SU-DHL-6 (cell line): ENCODE results near the gene SDCCAG8.

Source experiments
- H2AFZ ChIP-seq: fragments of 200-600 bp; sonication (generic); 2 replicates; pipeline ENCODE4 v1.6.1; 2014; ENCODE audit warnings: low read depth, mild to moderate bottlenecking, moderate library complexity, mixed read lengths, antibody characterized with exemption, low read length; ENCODE audit not compliant: severe bottlenecking
- H3F3A ChIP-seq: fragments of 200-600 bp; shearing (Covaris generic); 2 replicates; pipeline ENCODE4 v1.6.0; 2016; ENCODE audit warnings: antibody characterized with exemption, mild to moderate bottlenecking; ENCODE audit not compliant: insufficient read depth
- H3K27ac ChIP-seq: fragments of 200-600 bp; sonication (generic); 2 replicates; pipeline ENCODE4 v1.5.1; 2016; ENCODE audit warnings: low read depth, mild to moderate bottlenecking, low read length, moderate library complexity, mixed read lengths
- H3K27me3 ChIP-seq: fragments of 200-600 bp; sonication (generic), shearing (Covaris generic); 2 replicates; pipeline ENCODE4 v1.6.0; 2014; ENCODE audit warnings: mild to moderate bottlenecking, low read length
- H3K36me3 ChIP-seq: fragments of 200-600 bp; sonication (generic); 2 replicates; pipeline ENCODE4 v1.6.1; 2014; ENCODE audit warnings: mild to moderate bottlenecking, low read length, mixed read lengths
- H3K4me2 ChIP-seq: fragments of 300-600, 200-600 bp; shearing (Covaris generic), sonication (generic); 2 replicates; pipeline ENCODE4 v1.6.0; 2014; ENCODE audit warnings: low read length, low read depth, mild to moderate bottlenecking; ENCODE audit not compliant: poor library complexity, severe bottlenecking
- H3K4me3 ChIP-seq: fragments of 200-600 bp; sonication (generic); 2 replicates; pipeline ENCODE4 v1.5.1; 2014; ENCODE audit warnings: antibody characterized with exemption, low read length, mild to moderate bottlenecking, mixed read lengths; ENCODE audit not compliant: insufficient read depth, poor library complexity, severe bottlenecking
- H3K79me2 ChIP-seq: fragments of 200-600 bp; sonication (generic); 2 replicates; pipeline ENCODE4 v1.6.1; 2014; ENCODE audit warnings: mild to moderate bottlenecking, low read length, moderate library complexity; ENCODE audit not compliant: insufficient read depth
- H3K9ac ChIP-seq: fragments of 200-600 bp; sonication (generic); 2 replicates; pipeline ENCODE4 v1.7.0; 2014; ENCODE audit warnings: mild to moderate bottlenecking, low read length
- H3K9me2 ChIP-seq: fragments of 200-600 bp; sonication (generic); replicated peaks from 2 replicates; pipeline ENCODE4 v1.6.1; 2014; ENCODE audit warnings: low read length; ENCODE audit not compliant: insufficient read depth
- H3K9me3 ChIP-seq: fragments of 200-600 bp; sonication (generic); 2 replicates; pipeline ENCODE4 v1.6.1; 2014; ENCODE audit warnings: low read length, mixed read lengths; ENCODE audit not compliant: insufficient read depth
- H4K20me1 ChIP-seq: fragments of 200-600 bp; sonication (generic); 2 replicates; pipeline ENCODE4 v1.6.1; 2014; ENCODE audit warnings: low read depth, mild to moderate bottlenecking, antibody characterized with exemption, low read length, moderate library complexity, mixed read lengths
- EZH2phosphoT487 ChIP-seq: fragments of 200-600 bp; sonication (generic), shearing (Covaris generic); conservative IDR thresholded peaks from 2 replicates; pipeline ENCODE4 v1.6.1; 2018; ENCODE audit warnings: mild to moderate bottlenecking, antibody characterized with exemption, low read length, moderate library complexity, mixed read lengths
- TF ChIP-seq, protein P1 (sequence below): fragments of 200-600 bp; sonication (generic); IDR thresholded peaks from one replicate; pipeline ENCODE4 v1.5.1; 2017; ENCODE audit warnings: antibody characterized with exemption, mild to moderate bottlenecking, low read length, moderate library complexity; ENCODE audit not compliant: insufficient read depth, poor library complexity, severe bottlenecking

Gene SDCCAG8

DNA sequence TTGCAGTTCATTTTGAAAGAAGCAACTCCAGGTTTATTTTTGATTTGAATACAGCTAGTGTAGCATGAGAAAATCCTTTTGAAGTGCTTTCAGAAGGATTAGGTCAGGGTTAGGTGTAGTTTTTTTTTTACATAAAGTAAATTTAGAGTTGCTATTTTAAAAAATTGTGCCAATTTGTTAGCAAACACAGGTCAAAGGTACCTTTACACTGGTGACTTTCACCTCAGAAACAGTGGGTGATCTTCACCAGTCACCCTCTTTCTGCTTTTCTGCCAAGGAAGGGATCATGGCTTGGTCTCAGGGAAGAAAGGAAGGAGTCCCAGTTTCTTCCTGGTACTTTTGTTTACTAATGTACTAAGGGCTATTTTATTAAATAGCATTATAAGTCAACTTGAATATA lies 111.5 kb downstream of the SDCCAG8 start:
- H3K4me3 ChIP-seq = no peak overlapping the region
- H2AFZ ChIP-seq = no peak overlapping the region
- H3K4me2 ChIP-seq = no peak overlapping the region
- no peak overlapping the region for H3K27ac ChIP-seq
- H4K20me1 ChIP-seq = no peaks in the 10 kb centered on the region
- no peaks in the 10 kb centered on the region for H3K27me3 ChIP-seq
- no peaks in the 10 kb centered on the region; the same call in 1 of the 2 replicates for H3K9me2 ChIP-seq
- no peaks in the 10 kb centered on the region for H3K79me2 ChIP-seq
- H3F3A ChIP-seq = no peaks in the 10 kb centered on the region
- H3K9ac ChIP-seq = no peak overlapping the region
- no peaks in the 10 kb centered on the region for H3K9me3 ChIP-seq
- no peaks in the 10 kb centered on the region for H3K36me3 ChIP-seq
- TF ChIP-seq EZH2phosphoT487 = no peak
- TF ChIP-seq, protein P1, sequence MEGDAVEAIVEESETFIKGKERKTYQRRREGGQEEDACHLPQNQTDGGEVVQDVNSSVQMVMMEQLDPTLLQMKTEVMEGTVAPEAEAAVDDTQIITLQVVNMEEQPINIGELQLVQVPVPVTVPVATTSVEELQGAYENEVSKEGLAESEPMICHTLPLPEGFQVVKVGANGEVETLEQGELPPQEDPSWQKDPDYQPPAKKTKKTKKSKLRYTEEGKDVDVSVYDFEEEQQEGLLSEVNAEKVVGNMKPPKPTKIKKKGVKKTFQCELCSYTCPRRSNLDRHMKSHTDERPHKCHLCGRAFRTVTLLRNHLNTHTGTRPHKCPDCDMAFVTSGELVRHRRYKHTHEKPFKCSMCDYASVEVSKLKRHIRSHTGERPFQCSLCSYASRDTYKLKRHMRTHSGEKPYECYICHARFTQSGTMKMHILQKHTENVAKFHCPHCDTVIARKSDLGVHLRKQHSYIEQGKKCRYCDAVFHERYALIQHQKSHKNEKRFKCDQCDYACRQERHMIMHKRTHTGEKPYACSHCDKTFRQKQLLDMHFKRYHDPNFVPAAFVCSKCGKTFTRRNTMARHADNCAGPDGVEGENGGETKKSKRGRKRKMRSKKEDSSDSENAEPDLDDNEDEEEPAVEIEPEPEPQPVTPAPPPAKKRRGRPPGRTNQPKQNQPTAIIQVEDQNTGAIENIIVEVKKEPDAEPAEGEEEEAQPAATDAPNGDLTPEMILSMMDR = no peak

DNA sequence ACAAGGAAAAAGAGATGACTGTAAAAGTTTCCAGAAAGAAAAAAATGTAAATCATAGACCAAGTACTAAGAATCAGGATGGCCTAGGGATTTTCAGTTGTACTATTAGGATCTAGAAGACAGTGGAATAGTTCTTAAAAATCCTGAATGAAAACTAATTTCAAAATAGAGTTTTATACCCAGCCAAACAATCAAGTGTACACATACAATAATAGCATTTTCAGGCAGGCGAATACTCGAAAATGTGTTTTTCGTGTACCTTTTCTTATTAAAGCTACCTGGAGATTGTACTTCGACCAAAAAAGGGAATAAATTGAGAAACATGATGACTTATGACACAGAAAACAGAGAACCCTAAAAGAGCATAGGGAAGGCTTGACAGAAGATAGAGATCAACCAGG lies 118.6 kb downstream of the SDCCAG8 start:
- no peak for TF ChIP-seq EZH2phosphoT487
- TF ChIP-seq, protein P1 = no peak
- Histone ChIP-seq H3K27ac (no peak overlapping the region), H3K9me2 (no peaks in the 10 kb centered on the region; the same call in 1 of the 2 replicates), H3K79me2 (no peaks in the 10 kb centered on the region), H3K9ac (no peak overlapping the region), H3K4me3 (no peak overlapping the region), H3F3A (no peaks in the 10 kb centered on the region), H4K20me1 (no peaks in the 10 kb centered on the region), H3K36me3 (0 out of 2 replicates have a peak, but pooled peaks cover 8% of the 10 kb centered on the region), H3K9me3 (peaks cover 7% of the 10 kb centered on the region; the same call in 1 of the 2 replicates), H3K4me2 (no peak overlapping the region), H2AFZ (no peak overlapping the region), H3K27me3 (no peaks in the 10 kb centered on the region)

DNA sequence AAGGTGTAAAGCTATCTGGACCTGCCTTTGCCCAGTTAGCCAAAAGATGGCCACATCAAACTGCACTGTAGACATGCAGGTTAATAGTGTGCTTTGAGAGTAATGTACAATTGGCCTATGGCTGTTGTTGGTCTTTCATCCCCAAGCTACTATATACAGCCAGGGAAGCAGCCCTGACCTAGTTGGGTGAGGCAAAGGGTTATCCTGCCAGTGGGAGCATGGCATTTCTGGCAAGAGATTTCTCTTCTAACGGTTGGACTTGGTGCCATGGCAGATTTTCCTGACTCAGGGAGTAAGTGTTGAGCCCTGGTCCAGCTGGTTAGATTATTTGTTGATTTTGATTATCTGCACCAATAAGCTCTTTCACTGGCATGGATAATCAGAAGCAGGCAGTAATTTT lies 119.8 kb downstream of the SDCCAG8 start:
- peaks cover 7% of the 10 kb centered on the region; the same call in 1 of the 2 replicates for H3K9me3 ChIP-seq
- no peaks in the 10 kb centered on the region for H3K79me2 ChIP-seq
- TF ChIP-seq EZH2phosphoT487 = no peak
- TF ChIP-seq, protein P1 = no peak

More for the DNA sequence above, 119.8 kb downstream of the SDCCAG8 start:
- no peaks in the 10 kb centered on the region for H3K27me3 ChIP-seq
- H3K27ac ChIP-seq = no peak overlapping the region
- H3K36me3 ChIP-seq = 0 out of 2 replicates have a peak, but pooled peaks cover 8% of the 10 kb centered on the region
- H3K9ac ChIP-seq = no peak overlapping the region
- no peak overlapping the region for H3K4me2 ChIP-seq
- no peak overlapping the region for H3K4me3 ChIP-seq
- no peak overlapping the region for H2AFZ ChIP-seq
- H3K9me2 ChIP-seq = no peaks in the 10 kb centered on the region; the same call in 1 of the 2 replicates
- no peaks in the 10 kb centered on the region for H3F3A ChIP-seq
- no peaks in the 10 kb centered on the region for H4K20me1 ChIP-seq
